NCI-H748 (cell line): ENCODE data around the gene POPDC2.

Source experiments
- DNase-seq: peaks from one replicate; lab custom pipeline; 2025; ENCODE audit not compliant: unreplicated experiment; lab: John Stamatoyannopoulos, UW

POPDC2 gene

GRCh38 chr3:119672776-119673175 is 12.4 kb upstream of the POPDC2 start:
- DNase-seq = no peak

- no peak for DNase-seq
Observed at GRCh38 chr3:119669906-119670570, 9.6 kb upstream of the POPDC2 start.

- DNase-seq = no peak
Observed at GRCh38 chr3:119665954-119666559, 5.7 kb upstream of the POPDC2 start.

GRCh38 chr3:119664850-119665379 is 4.5 kb upstream of the POPDC2 start:
- no peak for DNase-seq

- no peak for DNase-seq
Observed at GRCh38 chr3:119664370-119664769, 4.0 kb upstream of the POPDC2 start.

GRCh38 chr3:119663885-119664284 is 3.5 kb upstream of the POPDC2 start:
- DNase-seq = no peak

- DNase-seq = no peak
Observed at GRCh38 chr3:119662604-119663373, 2.4 kb upstream of the POPDC2 start.

- DNase-seq = no peak
Observed at GRCh38 chr3:119659606-119660291, 640 bp downstream of the POPDC2 start.

- no peak for DNase-seq
Observed at GRCh38 chr3:119658994-119659393, 1.4 kb downstream of the POPDC2 start.

- no peak for DNase-seq
Observed at GRCh38 chr3:119657887-119658702, 2.3 kb downstream of the POPDC2 start.

GRCh38 chr3:119653876-119654275 is 6.5 kb downstream of the POPDC2 start:
- no peak for DNase-seq

GRCh38 chr3:119652306-119653033 is 7.9 kb downstream of the POPDC2 start:
- DNase-seq = no peak

- peak; percentile 13 for DNase-seq
Observed at GRCh38 chr3:119649761-119650160, 10.6 kb downstream of the POPDC2 start.

GRCh38 chr3:119647843-119648575 is 12.4 kb downstream of the POPDC2 start:
- no peak for DNase-seq

- DNase-seq = no peak
Observed at GRCh38 chr3:119647171-119647570, 13.2 kb downstream of the POPDC2 start.

- no peak for DNase-seq
Observed at GRCh38 chr3:119645813-119646212, 14.6 kb downstream of the POPDC2 start.

- no peak for DNase-seq
Observed at GRCh38 chr3:119644481-119644880, 15.9 kb downstream of the POPDC2 start.

- DNase-seq = no peak
Observed at GRCh38 chr3:119643528-119643927, 16.9 kb downstream of the POPDC2 start.
